ENCODE results near the gene ASPG.

The ASPG gene

GRCh38 chr14:104136472-104137296 is 51.2 kb downstream of the ASPG start (continued):
- TF ChIP-seq EGR2 (tag by site-specific recombination; IDR thresholded peaks at IDR 0.05; ENCODE audit: low read depth) (peak; percentile 27; the same call in 1 of the 2 replicates), ZNF398 (tag by site-specific recombination; IDR thresholded peaks at IDR 0.05) (0 out of 2 replicates have a peak, but pooled peaks have one; percentile 4), ZBTB8A (tag by site-specific recombination; IDR thresholded peaks at IDR 0.05) (peak; percentile 78), ZFHX2 (tag by site-specific recombination; conservative IDR thresholded peaks at IDR 0.05) (peak; percentile 70), ZNF600 (tag by site-specific recombination; IDR thresholded peaks at IDR 0.05) (peak; percentile 70), ZNF518A (tag by site-specific recombination; conservative IDR thresholded peaks at IDR 0.05; ENCODE audit: low read depth) (no peak), ZNF777 (tag by site-specific recombination; IDR thresholded peaks at IDR 0.05; ENCODE audit: borderline replicate concordance) (no peak; the same call in 1 of the 2 replicates), ZNF10 (tag by site-specific recombination; IDR thresholded peaks at IDR 0.05) (no peak), GLIS1 (tag by site-specific recombination; IDR thresholded peaks at IDR 0.05) (peak; percentile 61), ZBTB20 (tag by site-specific recombination; IDR thresholded peaks at IDR 0.05) (peak; percentile 55), CTCF (tag by site-specific recombination; IDR thresholded peaks at IDR 0.05) (peak; percentile 28; the same call in 1 of the 2 replicates), GLIS2 (tag by site-specific recombination; IDR thresholded peaks at IDR 0.05) (peak; percentile 63), YY1 (tag by site-specific recombination; IDR thresholded peaks at IDR 0.05) (no peak), ZNF416 (tag by site-specific recombination; IDR thresholded peaks at IDR 0.05) (no peak), ZNF311 (tag by site-specific recombination; IDR thresholded peaks at IDR 0.05; ENCODE audit: borderline replicate concordance) (no peak), ZNF26 (tag by site-specific recombination; IDR thresholded peaks at IDR 0.05) (no peak), ZNF132 (tag by site-specific recombination; IDR thresholded peaks at IDR 0.05; ENCODE audit: borderline replicate concordance) (no peak), FEZF1 (tag by site-specific recombination; IDR thresholded peaks at IDR 0.05) (no peak)

Data from HEK293 (cell line).